Adrenal gland (tissue), 5 donors: ENCODE data around the gene PFKP.

ENCODE experiments used
- POLR2A ChIP-seq, 2 donors: fragments of 450-650 bp; IDR thresholded peaks; one replicate each; pipeline ENCODE4 v1.6.1; 2017; ENCODE audit warnings: antibody characterized with exemption in 2 of 2, mild to moderate bottlenecking in 2 of 2, moderate library complexity in 1 of 2
- TF ChIP-seq, protein P1 (sequence below), 6 experiments: fragments of 450-650 bp in 4 of 6; fragments of 200-600 bp in 2 of 6; sonication (generic) in 1 of 6; IDR thresholded peaks; 1 replicate in 5 of 6; 2 replicates in 1 of 6; pipeline versions ENCODE4 v1.5.1 to v1.8.0; 2016 to 2021; ENCODE audit warnings: antibody characterized with exemption in 6 of 6, mild to moderate bottlenecking in 2 of 6, moderate library complexity in 1 of 6
- donor health status: DM: no; HTN: no; CAD: no.

DNA sequence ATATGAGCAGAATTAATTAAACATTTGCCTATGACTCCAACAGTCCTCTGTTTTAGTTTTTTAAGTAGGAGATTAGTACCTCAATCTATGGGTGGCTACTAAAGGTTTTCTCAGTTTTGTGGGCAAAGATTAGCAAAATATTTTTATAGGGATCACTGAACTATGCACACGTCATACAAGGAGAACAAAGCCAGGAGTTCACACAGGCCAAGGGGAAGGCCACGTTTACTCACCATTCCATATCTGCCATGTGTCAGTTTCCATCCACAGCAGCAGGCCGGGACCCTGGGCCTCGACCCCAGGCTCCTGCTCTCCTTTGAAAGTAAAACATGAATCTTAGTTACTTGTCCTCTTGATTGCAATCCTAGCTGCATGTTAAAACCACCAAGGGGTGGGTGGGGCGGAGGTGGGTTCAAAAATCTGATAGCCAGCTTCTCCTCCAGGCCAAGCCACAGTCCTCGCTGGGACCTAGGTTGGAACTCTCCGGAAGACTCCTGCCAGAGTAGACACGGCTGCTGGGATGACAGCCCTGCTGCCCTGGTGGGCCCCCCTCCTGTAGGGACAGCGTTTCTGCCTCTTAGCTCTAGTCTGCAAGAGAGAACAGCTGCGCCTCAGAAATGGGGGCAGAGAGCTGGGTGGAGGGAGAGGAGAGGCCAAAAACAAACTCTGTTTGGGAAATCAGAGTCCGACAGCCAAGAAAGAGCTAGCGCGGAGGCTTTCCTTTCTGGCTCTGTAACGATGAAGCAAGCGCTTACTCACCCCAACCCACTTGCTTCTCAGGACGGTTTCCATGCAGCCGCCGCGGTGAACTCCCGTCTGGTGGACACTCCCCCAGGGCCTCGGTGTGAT, 69.6 kb downstream of the PFKP start:
- TF ChIP-seq POLR2A (IDR thresholded peaks at IDR 0.05): no peak
- TF ChIP-seq, protein P1, sequence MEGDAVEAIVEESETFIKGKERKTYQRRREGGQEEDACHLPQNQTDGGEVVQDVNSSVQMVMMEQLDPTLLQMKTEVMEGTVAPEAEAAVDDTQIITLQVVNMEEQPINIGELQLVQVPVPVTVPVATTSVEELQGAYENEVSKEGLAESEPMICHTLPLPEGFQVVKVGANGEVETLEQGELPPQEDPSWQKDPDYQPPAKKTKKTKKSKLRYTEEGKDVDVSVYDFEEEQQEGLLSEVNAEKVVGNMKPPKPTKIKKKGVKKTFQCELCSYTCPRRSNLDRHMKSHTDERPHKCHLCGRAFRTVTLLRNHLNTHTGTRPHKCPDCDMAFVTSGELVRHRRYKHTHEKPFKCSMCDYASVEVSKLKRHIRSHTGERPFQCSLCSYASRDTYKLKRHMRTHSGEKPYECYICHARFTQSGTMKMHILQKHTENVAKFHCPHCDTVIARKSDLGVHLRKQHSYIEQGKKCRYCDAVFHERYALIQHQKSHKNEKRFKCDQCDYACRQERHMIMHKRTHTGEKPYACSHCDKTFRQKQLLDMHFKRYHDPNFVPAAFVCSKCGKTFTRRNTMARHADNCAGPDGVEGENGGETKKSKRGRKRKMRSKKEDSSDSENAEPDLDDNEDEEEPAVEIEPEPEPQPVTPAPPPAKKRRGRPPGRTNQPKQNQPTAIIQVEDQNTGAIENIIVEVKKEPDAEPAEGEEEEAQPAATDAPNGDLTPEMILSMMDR (IDR thresholded peaks at IDR 0.05): no peak
